ENCODE data around the gene S100A6.
A peak's percentile ranks its signal among the peaks of the same experiment; 100 is the strongest.

The S100A6 gene

GRCh38 chr1:153485863-153486262, 49.9 kb downstream of the S100A6 start:
- DNase-seq (ENCODE audit: low read depth in 2 of 2), result peak in 1 of 2 donors; percentile 30
- TF ChIP-seq, protein P1, sequence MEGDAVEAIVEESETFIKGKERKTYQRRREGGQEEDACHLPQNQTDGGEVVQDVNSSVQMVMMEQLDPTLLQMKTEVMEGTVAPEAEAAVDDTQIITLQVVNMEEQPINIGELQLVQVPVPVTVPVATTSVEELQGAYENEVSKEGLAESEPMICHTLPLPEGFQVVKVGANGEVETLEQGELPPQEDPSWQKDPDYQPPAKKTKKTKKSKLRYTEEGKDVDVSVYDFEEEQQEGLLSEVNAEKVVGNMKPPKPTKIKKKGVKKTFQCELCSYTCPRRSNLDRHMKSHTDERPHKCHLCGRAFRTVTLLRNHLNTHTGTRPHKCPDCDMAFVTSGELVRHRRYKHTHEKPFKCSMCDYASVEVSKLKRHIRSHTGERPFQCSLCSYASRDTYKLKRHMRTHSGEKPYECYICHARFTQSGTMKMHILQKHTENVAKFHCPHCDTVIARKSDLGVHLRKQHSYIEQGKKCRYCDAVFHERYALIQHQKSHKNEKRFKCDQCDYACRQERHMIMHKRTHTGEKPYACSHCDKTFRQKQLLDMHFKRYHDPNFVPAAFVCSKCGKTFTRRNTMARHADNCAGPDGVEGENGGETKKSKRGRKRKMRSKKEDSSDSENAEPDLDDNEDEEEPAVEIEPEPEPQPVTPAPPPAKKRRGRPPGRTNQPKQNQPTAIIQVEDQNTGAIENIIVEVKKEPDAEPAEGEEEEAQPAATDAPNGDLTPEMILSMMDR (IDR thresholded peaks at IDR 0.05; ENCODE audit: low read depth, low read length), result no peak
- no peak overlapping the region for H3K4me3 ChIP-seq (replicated peaks in 1 of 2; ENCODE audit: low read depth in 2 of 2, low read length in 2 of 2)

Measured in cardiac fibroblast (primary cell).